ENCODE results near the gene TRMT2A. TPM values are rescaled to one million over a fixed set of nuclear protein-coding genes. Genes with fewer than 3 reads are reported as not detected.

Gene TRMT2A
- total RNA-seq, 1 experiment from 2014 or later: 66.7 TPM

GRCh38 chr22:20159076-20159475 is 42.0 kb upstream of the TRMT2A start:
- H3K9me3 ChIP-seq (ENCODE audit: control insufficient read depth, insufficient read depth, low read depth, low read length): no peaks in the 10 kb centered on the region
- in situ Hi-C loops (cut with HindIII; ENCODE audit: low pct_unique_long_range_greater_than_20kb, low sequenced_read_pairs): no loop called here
- ChIA-PET POLR2A (no interaction called here), CTCF (no interaction called here)
- no peaks in the 10 kb centered on the region for H3K27me3 ChIP-seq (ENCODE audit: control insufficient read depth, insufficient read depth, low read length)
- no TSS peak for BruUV-seq (replicated peaks)
- ATAC-seq: no peak
- no peak for DNase-seq (ENCODE audit: low read depth, low spot score)
- H3K4me3 ChIP-seq (ENCODE audit: low read depth in 2 of 2, low read length in 2 of 2): no peak overlapping the region
- no peaks in the 10 kb centered on the region for H3K4me1 ChIP-seq (ENCODE audit: control insufficient read depth, insufficient read depth, low read length)
- intact Hi-C loops (cut with micrococcal nuclease; ENCODE audit: unreplicated experiment): no loop called here
- no peak overlapping the region for H3K27ac ChIP-seq (ENCODE audit: low read length)
- TF ChIP-seq CTCF (IDR thresholded peaks at IDR 0.05) (no peak), POLR2AphosphoS5 (IDR thresholded peaks at IDR 0.05; ENCODE audit: low read depth, low read length) (no peak), REST (IDR thresholded peaks at IDR 0.05; ENCODE audit: insufficient read depth in 1 of 2, low read depth in 2 of 2, low read length in 1 of 2) (no peak), SIN3A (IDR thresholded peaks at IDR 0.05; ENCODE audit: borderline replicate concordance, insufficient read depth, low read depth, low read length) (no peak), TCF7L2 (IDR thresholded peaks at IDR 0.05; ENCODE audit: low read depth, low read length) (no peak)
- no peaks in the 10 kb centered on the region for H3K36me3 ChIP-seq (ENCODE audit: control insufficient read depth, insufficient read depth, low read length)

GRCh38 chr22:20158391-20159036 is 41.5 kb upstream of the TRMT2A start:
- ChIA-PET CTCF (no interaction called here), POLR2A (no interaction called here)
- TF ChIP-seq POLR2AphosphoS5 (IDR thresholded peaks at IDR 0.05; ENCODE audit: low read depth, low read length) (no peak), TCF7L2 (IDR thresholded peaks at IDR 0.05; ENCODE audit: low read depth, low read length) (no peak), REST (IDR thresholded peaks at IDR 0.05; ENCODE audit: insufficient read depth in 1 of 2, low read depth in 2 of 2, low read length in 1 of 2) (no peak), SIN3A (IDR thresholded peaks at IDR 0.05; ENCODE audit: borderline replicate concordance, insufficient read depth, low read depth, low read length) (no peak), CTCF (IDR thresholded peaks at IDR 0.05) (no peak)

More at GRCh38 chr22:20158391-20159036, 41.5 kb upstream of the TRMT2A start:
- no peak overlapping the region for H3K27ac ChIP-seq (ENCODE audit: low read length)
- H3K4me3 ChIP-seq (ENCODE audit: low read depth in 2 of 2, low read length in 2 of 2): no peak overlapping the region
- in situ Hi-C loops (cut with HindIII; ENCODE audit: low pct_unique_long_range_greater_than_20kb, low sequenced_read_pairs) (no loop called here), intact Hi-C loops (cut with micrococcal nuclease; ENCODE audit: unreplicated experiment) (no loop called here)
- no peaks in the 10 kb centered on the region for H3K4me1 ChIP-seq (ENCODE audit: control insufficient read depth, insufficient read depth, low read length)
- H3K27me3 ChIP-seq (ENCODE audit: control insufficient read depth, insufficient read depth, low read length): no peaks in the 10 kb centered on the region
- no peaks in the 10 kb centered on the region for H3K36me3 ChIP-seq (ENCODE audit: control insufficient read depth, insufficient read depth, low read length)
- DNase-seq (ENCODE audit: low read depth, low spot score): no peak
- no peak for ATAC-seq
- no peaks in the 10 kb centered on the region for H3K9me3 ChIP-seq (ENCODE audit: control insufficient read depth, insufficient read depth, low read depth, low read length)
- no TSS peak for BruUV-seq (replicated peaks)

All from Panc1 (cell line).